HG03095 (cell line): ENCODE results near the gene AIPL1.
"Not testable (repeated sequence)": the region's sequence is repeated elsewhere in the genome, so short reads cannot be mapped to it uniquely, and the experiment has no call there.

Experiments
- ATAC-seq: cut with Tn5 transposase; IDR thresholded peaks from one replicate; pipeline ENCODE4 v1.9.1; 2021; ENCODE audit warnings: moderate library complexity; ENCODE audit not compliant: unreplicated experiment

The AIPL1 gene

GRCh38 chr17:6435051-6435450 lies at the start of gene AIPL1:
AIPL1 (minus strand) TSS chr17:6435121; CDS start chr17:6435104, 17 bp downstream.
- no peak for ATAC-seq

GRCh38 chr17:6483507-6483906 lies 48.6 kb upstream of the AIPL1 start:
- no peak for ATAC-seq

GRCh38 chr17:6482796-6483195 lies 47.9 kb upstream of the AIPL1 start:
- not testable (repeated sequence) for ATAC-seq

GRCh38 chr17:6482105-6482455 lies 47.2 kb upstream of the AIPL1 start:
- no peak for ATAC-seq

- ATAC-seq = no peak
Observed at GRCh38 chr17:6480303-6480675, 45.4 kb upstream of the AIPL1 start.

GRCh38 chr17:6479622-6480302 lies 44.8 kb upstream of the AIPL1 start:
- ATAC-seq = no peak

- no peak for ATAC-seq
Observed at GRCh38 chr17:6478486-6478885, 43.6 kb upstream of the AIPL1 start.

- ATAC-seq = no peak
Observed at GRCh38 chr17:6477831-6478383, 43.0 kb upstream of the AIPL1 start.

- no peak for ATAC-seq
Observed at GRCh38 chr17:6476810-6477179, 41.9 kb upstream of the AIPL1 start.

- ATAC-seq = no peak
Observed at GRCh38 chr17:6476076-6476809, 41.3 kb upstream of the AIPL1 start.

GRCh38 chr17:6475411-6475810 lies 40.5 kb upstream of the AIPL1 start:
- ATAC-seq = no peak

GRCh38 chr17:6474906-6475305 lies 40.0 kb upstream of the AIPL1 start:
- ATAC-seq = no peak

- no peak for ATAC-seq
Observed at GRCh38 chr17:6474376-6474775, 39.5 kb upstream of the AIPL1 start.

- ATAC-seq = no peak
Observed at GRCh38 chr17:6473128-6473767, 38.3 kb upstream of the AIPL1 start.

- ATAC-seq = no peak
Observed at GRCh38 chr17:6472517-6472916, 37.6 kb upstream of the AIPL1 start.

- no peak for ATAC-seq
Observed at GRCh38 chr17:6471531-6472465, 36.9 kb upstream of the AIPL1 start.

GRCh38 chr17:6470751-6471521 lies 36.0 kb upstream of the AIPL1 start:
- ATAC-seq = no peak

- no peak for ATAC-seq
Observed at GRCh38 chr17:6470146-6470718, 35.3 kb upstream of the AIPL1 start.

- ATAC-seq = no peak
Observed at GRCh38 chr17:6468051-6468790, 33.3 kb upstream of the AIPL1 start.
